Transverse colon (tissue), 4 donors: ENCODE data around the gene ZBTB20. TPM values are rescaled to one million over a fixed set of nuclear protein-coding genes. Genes with fewer than 3 reads are reported as not detected.

ENCODE experiments used
- DNase-seq: peaks from one replicate; pipeline ENCODE4 v3.0.0-alpha.2; 2019
- H3K27ac ChIP-seq, 4 donors: fragments of 200-600 bp; sonication (generic); 2 replicates each; pipeline ENCODE4 v1.5.1; 2016 to 2018; ENCODE audit warnings: inconsistent platforms in 4 of 4
- H3K27me3 ChIP-seq: fragments of 200-600 bp; sonication (generic); 2 replicates; pipeline ENCODE4 v1.5.1; 2017; ENCODE audit warnings: inconsistent platforms
- H3K36me3 ChIP-seq, 4 donors: fragments of 200-600 bp; sonication (generic); 2 replicates each; pipeline ENCODE4 v1.5.1; 2017 to 2019; ENCODE audit warnings: inconsistent platforms in 4 of 4
- H3K4me1 ChIP-seq, 4 donors: fragments of 200-600 bp; sonication (generic); 2 replicates each; pipeline ENCODE4 v1.5.1; 2017 to 2020; ENCODE audit warnings: inconsistent platforms in 4 of 4
- H3K4me3 ChIP-seq, 4 donors: fragments of 200-600 bp; sonication (generic); 1 replicate in 1 of 4; 2 replicates in 3 of 4; pipeline versions ENCODE4 v1.5.1 to v1.6.1; 2017 to 2019; ENCODE audit warnings: inconsistent platforms in 4 of 4
- H3K9me3 ChIP-seq, 2 donors: fragments of 200-600 bp; sonication (generic); 2 replicates each; pipeline ENCODE4 v1.5.1; 2017 to 2019; ENCODE audit warnings: inconsistent platforms in 2 of 2
- EP300 ChIP-seq: sonication (generic); formaldehyde crosslinking; IDR thresholded peaks from one replicate; pipeline ENCODE4 v1.6.1; 2017; ENCODE audit warnings: antibody characterized with exemption, low read depth
- POLR2A ChIP-seq: fragments of 450-650 bp; IDR thresholded peaks from one replicate; pipeline ENCODE4 v1.6.1; 2016; ENCODE audit warnings: antibody characterized with exemption, mild to moderate bottlenecking, moderate library complexity
- POLR2AphosphoS5 ChIP-seq, 3 donors: sonication (generic); formaldehyde crosslinking; IDR thresholded peaks; one replicate each; pipeline ENCODE4 v1.6.1; 2016; ENCODE audit warnings: antibody characterized with exemption in 3 of 3
- WGBS, 2 donors: methylation state at CpG; one replicate each; pipeline ENCODE4 v1.1.5; 2018; ENCODE audit warnings: low coverage in 1 of 2; 5-methylcytosine and 5-hydroxymethylcytosine counted together
- in situ Hi-C, 4 donors: fragments of 200-750 bp; cut with MboI; loops; one replicate each; pipeline versions ENCODE4 v1.15.0 to v1.15.1; 2017; ENCODE audit warnings: low sequenced_read_pairs in 3 of 4, low pct_ligation_motif_present in 1 of 4, low pct_unique_long_range_greater_than_20kb in 1 of 4
- intact Hi-C: fragments of 100-400 bp; cut with DNase I; formaldehyde crosslinking; loops from one replicate; pipeline ENCODE4 v1.15.1; 2023; ENCODE audit warnings: low total_unique reads
- total RNA-seq, 4 donors: library from RNA; depleted of rRNA; stranded (reverse); fragments of >200 nt; gene quantifications; one replicate each; pipeline ENCODE4 v1.1.0, GENCODE V29; 2016
- TF ChIP-seq, protein P1 (sequence below), 5 experiments: fragments of 200-600 bp in 3 of 5; fragments of 450-650 bp in 2 of 5; sonication (generic) in 3 of 5; IDR thresholded peaks; 1 replicate in 2 of 5; 2 replicates in 3 of 5; pipeline ENCODE4 v1.5.1; 2016 to 2017; ENCODE audit warnings: antibody characterized with exemption in 5 of 5, inconsistent platforms in 3 of 5, mild to moderate bottlenecking in 2 of 5, moderate library complexity in 1 of 5

Gene ZBTB20
- total RNA-seq, 4 donors from 2014 or later = 44.6 to 50.5 (median 46.4) TPM

- no peak overlapping the region for H3K27ac ChIP-seq
- H3K4me3 ChIP-seq = no peak overlapping the region
- no peaks in the 10 kb centered on the region for H3K27me3 ChIP-seq
- DNase-seq = no peak
- in situ Hi-C loops (no loop called here), intact Hi-C loops (no loop called here)
- H3K9me3 ChIP-seq = no peaks in the 10 kb centered on the region
- TF ChIP-seq POLR2AphosphoS5 (IDR thresholded peaks at IDR 0.05) (no peak), EP300 (no peak), POLR2A (no peak)
- TF ChIP-seq, protein P1, sequence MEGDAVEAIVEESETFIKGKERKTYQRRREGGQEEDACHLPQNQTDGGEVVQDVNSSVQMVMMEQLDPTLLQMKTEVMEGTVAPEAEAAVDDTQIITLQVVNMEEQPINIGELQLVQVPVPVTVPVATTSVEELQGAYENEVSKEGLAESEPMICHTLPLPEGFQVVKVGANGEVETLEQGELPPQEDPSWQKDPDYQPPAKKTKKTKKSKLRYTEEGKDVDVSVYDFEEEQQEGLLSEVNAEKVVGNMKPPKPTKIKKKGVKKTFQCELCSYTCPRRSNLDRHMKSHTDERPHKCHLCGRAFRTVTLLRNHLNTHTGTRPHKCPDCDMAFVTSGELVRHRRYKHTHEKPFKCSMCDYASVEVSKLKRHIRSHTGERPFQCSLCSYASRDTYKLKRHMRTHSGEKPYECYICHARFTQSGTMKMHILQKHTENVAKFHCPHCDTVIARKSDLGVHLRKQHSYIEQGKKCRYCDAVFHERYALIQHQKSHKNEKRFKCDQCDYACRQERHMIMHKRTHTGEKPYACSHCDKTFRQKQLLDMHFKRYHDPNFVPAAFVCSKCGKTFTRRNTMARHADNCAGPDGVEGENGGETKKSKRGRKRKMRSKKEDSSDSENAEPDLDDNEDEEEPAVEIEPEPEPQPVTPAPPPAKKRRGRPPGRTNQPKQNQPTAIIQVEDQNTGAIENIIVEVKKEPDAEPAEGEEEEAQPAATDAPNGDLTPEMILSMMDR (IDR thresholded peaks at IDR 0.05) = no peak
- no peaks in the 10 kb centered on the region for H3K36me3 ChIP-seq
- no peaks in the 10 kb centered on the region for H3K4me1 ChIP-seq
- WGBS, 2 donors = 93 to 100% methylated on average over 4 of the region's 4 CpGs
Measured at GRCh38 chr3:114675104-114675503, 472.0 kb downstream of the ZBTB20 start.

DNA sequence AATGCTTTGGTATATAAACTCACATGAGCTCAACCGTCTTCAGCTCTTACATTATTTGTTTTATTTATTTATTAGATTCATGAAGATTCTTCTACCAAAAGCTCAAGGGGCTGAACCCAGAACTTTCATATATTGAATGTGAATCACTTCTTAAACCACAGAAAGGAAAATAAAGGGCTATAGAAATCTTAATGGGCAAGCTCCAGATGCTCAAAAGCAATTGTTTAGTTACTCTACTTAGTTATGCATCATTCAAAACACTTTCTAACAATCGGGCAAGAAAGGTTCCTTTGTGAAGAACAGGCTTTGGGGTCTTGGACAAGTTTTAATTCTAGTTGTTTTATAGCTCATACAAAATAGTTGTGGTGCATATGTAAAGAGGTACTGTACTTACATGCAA is 473.1 kb downstream of the ZBTB20 start:
- Histone ChIP-seq H3K27me3 (no peaks in the 10 kb centered on the region), H3K4me1 (no peaks in the 10 kb centered on the region), H3K27ac (no peak overlapping the region), H3K4me3 (no peak overlapping the region), H3K36me3 (no peaks in the 10 kb centered on the region), H3K9me3 (no peaks in the 10 kb centered on the region)
- in situ Hi-C loops (no loop called here), intact Hi-C loops (no loop called here)
- DNase-seq = no peak
- TF ChIP-seq, protein P1 (IDR thresholded peaks at IDR 0.05) = no peak
- no peak for TF ChIP-seq EP300
- no peak for TF ChIP-seq POLR2AphosphoS5 (IDR thresholded peaks at IDR 0.05)
- no peak for TF ChIP-seq POLR2A
- WGBS, 2 donors = 77 to 84% methylated on average over 2 of the region's 2 CpGs

GRCh38 chr3:114673481-114673880 is 473.6 kb downstream of the ZBTB20 start:
- no peak for DNase-seq
- no peaks in the 10 kb centered on the region for H3K36me3 ChIP-seq
- TF ChIP-seq POLR2A (no peak), EP300 (no peak), POLR2AphosphoS5 (IDR thresholded peaks at IDR 0.05) (no peak)
- TF ChIP-seq, protein P1 (IDR thresholded peaks at IDR 0.05) = no peak
- in situ Hi-C loops = no loop called here
- H3K27ac ChIP-seq = no peak overlapping the region
- intact Hi-C loops = no loop called here
- H3K4me1 ChIP-seq = no peaks in the 10 kb centered on the region
- no peaks in the 10 kb centered on the region for H3K9me3 ChIP-seq
- no peaks in the 10 kb centered on the region for H3K27me3 ChIP-seq
- 86 to 87% methylated on average over 2 of the region's 2 CpGs for WGBS, 2 donors
- no peak overlapping the region for H3K4me3 ChIP-seq

- in situ Hi-C loops = no loop called here
- Histone ChIP-seq H3K9me3 (no peaks in the 10 kb centered on the region), H3K4me1 (no peaks in the 10 kb centered on the region), H3K4me3 (no peak overlapping the region), H3K36me3 (no peaks in the 10 kb centered on the region), H3K27me3 (no peaks in the 10 kb centered on the region), H3K27ac (no peak overlapping the region)
- DNase-seq = no peak
- 88 to 94% methylated on average over 4 to 6 of the region's 6 CpGs for WGBS, 2 donors
- TF ChIP-seq, protein P1 (IDR thresholded peaks at IDR 0.05) = no peak
- no peak for TF ChIP-seq POLR2A
- no peak for TF ChIP-seq EP300
- TF ChIP-seq POLR2AphosphoS5 (IDR thresholded peaks at IDR 0.05) = no peak
- intact Hi-C loops = no loop called here
Measured at GRCh38 chr3:114672692-114673447, 474.2 kb downstream of the ZBTB20 start.
